ENCODE data around the gene SMIM14. TPM values are rescaled to one million over a fixed set of nuclear protein-coding genes. Genes with fewer than 3 reads are reported as not detected.

The SMIM14 gene
- total and polyA plus RNA-seq, 2 of the 8 experiments (the other 6 are each of a cell fraction or from before 2014, with no cell fraction given), result 29.1 to 31.0 TPM

GRCh38 chr4:39617534-39617933 is 21.1 kb downstream of the SMIM14 start:
- Histone ChIP-seq H4K20me1 (replicated peaks in 1 of 2; ENCODE audit: control insufficient read depth in 1 of 2, insufficient read depth in 2 of 2, low read length in 2 of 2) (peaks cover 0 to 2% of the 10 kb centered on the region in 2 experiments), H3K27me3 (replicated peaks in 1 of 4; ENCODE audit: control insufficient read depth in 3 of 4, extremely low read depth in 1 of 4, insufficient read depth in 3 of 4, low read length in 3 of 4) (no peaks in the 10 kb centered on the region), H4K8ac (ENCODE audit: extremely low read depth, insufficient read depth, low read length) (no peak overlapping the region), H3K79me2 (ENCODE audit: control insufficient read depth in 1 of 2, insufficient read depth in 2 of 2, low read length in 2 of 2) (peaks cover 0 to 8% of the 10 kb centered on the region in 2 experiments; a peak in 2 of 4 replicates), H3K4ac (replicated peaks; ENCODE audit: insufficient read length, low read depth, low read length) (no peak overlapping the region), H3K9ac (replicated peaks in 1 of 4; ENCODE audit: extremely low read depth in 1 of 4, low read depth in 3 of 4, low read length in 3 of 4) (no peak overlapping the region), H3K18ac (ENCODE audit: extremely low read depth, low read length) (no peak overlapping the region), H4K91ac (replicated peaks; ENCODE audit: insufficient read length, low read length) (no peak overlapping the region), H4K5ac (ENCODE audit: insufficient read length, low read depth, low read length) (no peak overlapping the region), H3K4me2 (ENCODE audit: insufficient read depth in 1 of 2, low read depth in 2 of 2, low read length in 2 of 2) (no peak overlapping the region), H3K14ac (ENCODE audit: insufficient read length) (no peak overlapping the region), H3K79me1 (ENCODE audit: low read depth, low read length) (no peaks in the 10 kb centered on the region), H3K4me3 (ENCODE audit: extremely low read depth in 1 of 4, insufficient read depth in 2 of 4, low read depth in 3 of 4, low read length in 4 of 4) (no peak overlapping the region), H2BK5ac (ENCODE audit: low read depth, low read length) (no peak overlapping the region), H3K27ac (ENCODE audit: low read depth, low read length) (no peak overlapping the region), H2BK20ac (ENCODE audit: low read length) (no peak overlapping the region), H2AFZ (ENCODE audit: low read length) (no peak overlapping the region), H3K23ac (ENCODE audit: insufficient read length) (no peak overlapping the region), H2BK15ac (ENCODE audit: low read length) (no peak overlapping the region), H3K36me3 (ENCODE audit: control insufficient read depth in 2 of 4, insufficient read depth in 4 of 4, low read length in 3 of 4) (no peaks in the 10 kb centered on the region), H3K23me2 (ENCODE audit: low read depth, low read length) (no peaks in the 10 kb centered on the region), H2BK12ac (ENCODE audit: low read depth, low read length) (no peak overlapping the region), H3K4me1 (replicated peaks in 1 of 4; ENCODE audit: control insufficient read depth in 3 of 4, insufficient read depth in 4 of 4, low read length in 3 of 4) (peaks cover 0 to 3% (median 0%) of the 10 kb centered on the region in 4 experiments; a peak in 2 of 7 replicates), H2AK5ac (ENCODE audit: low read depth, low read length) (no peak overlapping the region), H3K56ac (replicated peaks; ENCODE audit: insufficient read length, low read depth, low read length) (no peak overlapping the region), H3K9me3 (ENCODE audit: insufficient read depth in 2 of 2, low read depth in 1 of 2, low read length in 1 of 2) (no peaks in the 10 kb centered on the region), H2BK120ac (replicated peaks; ENCODE audit: low read depth, low read length) (no peak overlapping the region)
- DNase-seq (ENCODE audit: low read depth in 1 of 2, low spot score in 2 of 2) (no peak), FAIRE-seq (no peak)
- POLR2A ChIA-PET (ENCODE audit: partially characterized antibody), result interaction anchor here (2.3 kb wide), 1 partner anchor 20 kb away, joined by 5 read pairs; no protein-coding TSS in a partner anchor
- WGBS, 2 experiments (ENCODE audit: extremely low coverage in 1 of 2, insufficient coverage in 1 of 2, insufficient read length in 1 of 2, insufficient replicate concordance in 2 of 2, low coverage in 1 of 2, low lambda C conversion rate in 2 of 2, missing lambda C conversion rate in 1 of 2), result 90% methylated on average over 2 of the region's 2 CpGs; no CpG with 5 or more reads in 1 of the 2 experiments
- CTCF ChIA-PET (ENCODE audit: partially characterized antibody), result no interaction called here
- TF ChIP-seq HDAC2 (IDR thresholded peaks at IDR 0.05; ENCODE audit: borderline replicate concordance in 1 of 2, low read depth in 2 of 2, low read length in 2 of 2) (no peak), EGR1 (IDR thresholded peaks at IDR 0.05; ENCODE audit: borderline replicate concordance, low read depth, low read length) (no peak), ZNF274 (IDR thresholded peaks at IDR 0.05; ENCODE audit: borderline replicate concordance, extremely low read depth, low read length) (no peak), RFX5 (IDR thresholded peaks at IDR 0.05; ENCODE audit: borderline replicate concordance, low read depth, low read length) (no peak), POLR2A (IDR thresholded peaks at IDR 0.05; ENCODE audit: control extremely low read depth in 1 of 2, low read depth in 2 of 2, low read length in 2 of 2) (no peak), TAF1 (IDR thresholded peaks at IDR 0.05; ENCODE audit: low read depth, low read length) (no peak), TBP (IDR thresholded peaks at IDR 0.05; ENCODE audit: low read depth, low read length) (no peak), CHD1 (IDR thresholded peaks at IDR 0.05; ENCODE audit: low read depth, low read length) (no peak), MAFK (IDR thresholded peaks at IDR 0.05; ENCODE audit: low read depth, low read length) (no peak), RAD21 (IDR thresholded peaks at IDR 0.05 in 1 of 2, conservative IDR thresholded peaks at IDR 0.05 in 1 of 2; ENCODE audit: low read depth in 2 of 2, low read length in 2 of 2) (no peak), YY1 (IDR thresholded peaks at IDR 0.05; ENCODE audit: low read depth, low read length) (no peak), SIRT6 (IDR thresholded peaks at IDR 0.05; ENCODE audit: low read length) (no peak), KDM1A (IDR thresholded peaks at IDR 0.05; ENCODE audit: borderline replicate concordance, low read length) (no peak)
- TF ChIP-seq, protein P1, sequence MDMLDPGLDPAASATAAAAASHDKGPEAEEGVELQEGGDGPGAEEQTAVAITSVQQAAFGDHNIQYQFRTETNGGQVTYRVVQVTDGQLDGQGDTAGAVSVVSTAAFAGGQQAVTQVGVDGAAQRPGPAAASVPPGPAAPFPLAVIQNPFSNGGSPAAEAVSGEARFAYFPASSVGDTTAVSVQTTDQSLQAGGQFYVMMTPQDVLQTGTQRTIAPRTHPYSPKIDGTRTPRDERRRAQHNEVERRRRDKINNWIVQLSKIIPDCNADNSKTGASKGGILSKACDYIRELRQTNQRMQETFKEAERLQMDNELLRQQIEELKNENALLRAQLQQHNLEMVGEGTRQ (IDR thresholded peaks at IDR 0.05; ENCODE audit: low read length), result no peak
